Natural killer cell (primary cell): ENCODE measurements around the gene LYPD4. TPM values are rescaled to one million over a fixed set of nuclear protein-coding genes. Genes with fewer than 3 reads are reported as not detected.
"Not testable (repeated sequence)": the region's sequence is repeated elsewhere in the genome, so short reads cannot be mapped to it uniquely, and the experiment has no call there.

Source experiments
- ATAC-seq, 3 donors: fragments of 150-1000 bp in 2 of 3; fragments of 200-7000 bp in 1 of 3; cut with Tn5 transposase; 1 replicate in 1 of 3; 2 replicates in 2 of 3; pipeline ENCODE4 v1.10.0; 2021; ENCODE audit warnings: mild to moderate bottlenecking in 2 of 3, moderate library complexity in 2 of 3
- DNase-seq, 2 donors: peaks; one replicate each; pipeline versions ENCODE4 v3.0.0 to v3.0.0-alpha.2; 2013 to 2021; ENCODE audit warnings: mixed read lengths in 1 of 2
- H3K27ac ChIP-seq: one replicate; pipeline ENCODE4 v1.5.1; 2013; ENCODE audit warnings: mild to moderate bottlenecking, low read length
- H3K27me3 ChIP-seq: one replicate; pipeline ENCODE4 v1.6.1; 2013; ENCODE audit warnings: low read length; ENCODE audit not compliant: control insufficient read depth, insufficient read depth
- H3K36me3 ChIP-seq: one replicate; pipeline ENCODE4 v1.6.1; 2013; ENCODE audit warnings: low read length; ENCODE audit not compliant: control insufficient read depth, insufficient read depth
- H3K4me1 ChIP-seq: one replicate; pipeline ENCODE4 v1.6.1; 2013; ENCODE audit warnings: low read length; ENCODE audit not compliant: control insufficient read depth, insufficient read depth
- H3K4me3 ChIP-seq: one replicate; pipeline ENCODE4 v1.5.1; 2013; ENCODE audit warnings: low read length
- H3K9me3 ChIP-seq: one replicate; pipeline ENCODE4 v1.6.1; 2013; ENCODE audit warnings: low read length; ENCODE audit not compliant: control insufficient read depth, insufficient read depth
- H3K27ac Mint-ChIP-seq, 2 donors: one replicate each; pipeline ENCODE4 v1.8.0; 2022; ENCODE audit warnings: mild to moderate bottlenecking in 2 of 2, mixed read lengths in 2 of 2, moderate library complexity in 1 of 2
- H3K27me3 Mint-ChIP-seq, 2 donors: one replicate each; pipeline ENCODE4 v1.8.0; 2022; ENCODE audit warnings: low read depth in 2 of 2, mixed read lengths in 2 of 2
- H3K36me3 Mint-ChIP-seq: one replicate; pipeline ENCODE4 v1.8.0; 2022; ENCODE audit warnings: mixed read lengths
- H3K4me1 Mint-ChIP-seq, 2 donors: one replicate each; pipeline ENCODE4 v1.8.0; 2022; ENCODE audit warnings: mixed read lengths in 2 of 2
- H3K4me3 Mint-ChIP-seq: one replicate; pipeline ENCODE4 v1.8.0; 2022; ENCODE audit warnings: mild to moderate bottlenecking, moderate library complexity, mixed read lengths
- H3K9me3 Mint-ChIP-seq, 2 donors: one replicate each; pipeline ENCODE4 v1.8.0; 2022; ENCODE audit warnings: mixed read lengths in 2 of 2
- WGBS: methylation state at CpG from one replicate; pipeline ENCODE4 v1.1.7; 2013; ENCODE audit warnings: missing lambda C conversion rate; ENCODE audit not compliant: insufficient coverage; 5-methylcytosine and 5-hydroxymethylcytosine counted together
- intact Hi-C: fragments of 100-400 bp; cut with micrococcal nuclease; formaldehyde crosslinking; loops from one replicate; pipeline ENCODE4 v1.14.2; 2022
- total RNA-seq, 4 donors: library from RNA; stranded (reverse); fragments of 120-200 nt in 1 of 4; gene quantifications; one replicate each; pipeline versions ENCODE4 v1.2.3 to v1.2.4, GENCODE V29; 2013 to 2022
- TF ChIP-seq, protein P1 (sequence below): fragments of 200-600 bp; IDR thresholded peaks from one replicate; pipeline ENCODE4 v1.8.0; 2022; ENCODE audit warnings: antibody characterized with exemption

LYPD4 gene
- total RNA-seq, 3 donors from 2014 or later (not counting 1 experiment from before 2014, with no cell fraction given): not detected

DNA sequence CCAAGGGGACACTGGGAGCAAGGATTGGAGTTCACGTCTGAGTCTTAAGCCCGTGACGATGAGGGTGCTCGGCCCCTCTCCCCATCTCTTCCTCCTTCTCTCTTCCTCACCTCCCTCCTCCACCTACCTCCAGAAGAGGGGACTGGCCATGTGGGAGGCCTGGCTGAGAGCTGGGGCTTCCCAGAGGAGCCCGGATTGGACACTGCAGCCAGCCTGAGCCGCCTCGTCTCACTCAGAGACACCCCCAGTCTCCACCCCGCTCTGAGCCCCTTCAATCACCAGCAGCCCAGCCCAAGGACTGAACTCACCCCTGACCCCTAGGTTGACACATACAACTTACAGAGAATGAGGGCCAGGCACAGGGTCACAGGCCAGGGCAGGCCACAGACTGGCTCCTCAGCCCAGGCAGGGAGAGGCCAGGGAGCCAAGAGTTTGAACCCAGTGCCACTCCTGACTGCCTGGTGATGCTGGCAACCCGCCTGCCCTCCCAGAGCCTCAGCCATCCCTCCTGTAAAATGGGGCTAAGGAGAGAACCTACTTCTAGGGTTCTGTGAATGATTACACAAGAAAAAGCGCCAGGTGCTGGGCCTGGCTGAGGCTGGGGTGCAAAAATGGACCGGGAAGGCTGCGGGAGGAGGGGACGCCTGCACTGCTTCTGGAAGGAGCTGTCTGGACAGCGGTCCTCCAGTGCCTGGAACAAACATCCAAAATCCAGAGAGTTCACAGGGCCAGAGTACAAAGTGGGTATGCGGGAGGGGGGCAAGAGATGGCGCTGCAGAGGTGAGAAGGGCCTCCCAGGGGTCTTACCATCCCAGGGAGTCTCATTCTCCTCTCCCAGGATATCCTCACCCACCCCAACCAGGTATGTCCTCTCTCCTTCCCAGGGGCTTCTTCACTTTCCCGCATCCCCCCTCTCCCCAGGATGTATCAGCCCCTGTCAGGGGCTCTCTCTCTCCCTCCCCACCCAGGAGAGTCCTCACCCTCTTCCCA is 33.7 kb upstream of the LYPD4 start:
- no peaks in the 10 kb centered on the region for H3K27me3 ChIP-seq
- TF ChIP-seq, protein P1, sequence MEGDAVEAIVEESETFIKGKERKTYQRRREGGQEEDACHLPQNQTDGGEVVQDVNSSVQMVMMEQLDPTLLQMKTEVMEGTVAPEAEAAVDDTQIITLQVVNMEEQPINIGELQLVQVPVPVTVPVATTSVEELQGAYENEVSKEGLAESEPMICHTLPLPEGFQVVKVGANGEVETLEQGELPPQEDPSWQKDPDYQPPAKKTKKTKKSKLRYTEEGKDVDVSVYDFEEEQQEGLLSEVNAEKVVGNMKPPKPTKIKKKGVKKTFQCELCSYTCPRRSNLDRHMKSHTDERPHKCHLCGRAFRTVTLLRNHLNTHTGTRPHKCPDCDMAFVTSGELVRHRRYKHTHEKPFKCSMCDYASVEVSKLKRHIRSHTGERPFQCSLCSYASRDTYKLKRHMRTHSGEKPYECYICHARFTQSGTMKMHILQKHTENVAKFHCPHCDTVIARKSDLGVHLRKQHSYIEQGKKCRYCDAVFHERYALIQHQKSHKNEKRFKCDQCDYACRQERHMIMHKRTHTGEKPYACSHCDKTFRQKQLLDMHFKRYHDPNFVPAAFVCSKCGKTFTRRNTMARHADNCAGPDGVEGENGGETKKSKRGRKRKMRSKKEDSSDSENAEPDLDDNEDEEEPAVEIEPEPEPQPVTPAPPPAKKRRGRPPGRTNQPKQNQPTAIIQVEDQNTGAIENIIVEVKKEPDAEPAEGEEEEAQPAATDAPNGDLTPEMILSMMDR: no peak
- Mint-ChIP-seq H3K4me1 (peaks cover 31 to 71% of the 10 kb centered on the region in 2 donors), H3K9me3 (no peaks in the 10 kb centered on the region), H3K36me3 (no peaks in the 10 kb centered on the region), H3K27ac (peak overlapping the region; percentile 95 to 97), H3K27me3 (no peaks in the 10 kb centered on the region), H3K4me3 (no peak overlapping the region)
- H3K4me3 ChIP-seq: peak overlapping the region; percentile 45
- H3K4me1 ChIP-seq: peaks cover 90% of the 10 kb centered on the region
- WGBS: 64% methylated on average over 17 of the region's 17 CpGs
- no peaks in the 10 kb centered on the region for H3K9me3 ChIP-seq
- intact Hi-C loops: no loop called here
- ATAC-seq (no peak), DNase-seq (peak in 1 of 2 donors; percentile 52)
- no peaks in the 10 kb centered on the region for H3K36me3 ChIP-seq
- H3K27ac ChIP-seq: peak overlapping the region; percentile 98

DNA sequence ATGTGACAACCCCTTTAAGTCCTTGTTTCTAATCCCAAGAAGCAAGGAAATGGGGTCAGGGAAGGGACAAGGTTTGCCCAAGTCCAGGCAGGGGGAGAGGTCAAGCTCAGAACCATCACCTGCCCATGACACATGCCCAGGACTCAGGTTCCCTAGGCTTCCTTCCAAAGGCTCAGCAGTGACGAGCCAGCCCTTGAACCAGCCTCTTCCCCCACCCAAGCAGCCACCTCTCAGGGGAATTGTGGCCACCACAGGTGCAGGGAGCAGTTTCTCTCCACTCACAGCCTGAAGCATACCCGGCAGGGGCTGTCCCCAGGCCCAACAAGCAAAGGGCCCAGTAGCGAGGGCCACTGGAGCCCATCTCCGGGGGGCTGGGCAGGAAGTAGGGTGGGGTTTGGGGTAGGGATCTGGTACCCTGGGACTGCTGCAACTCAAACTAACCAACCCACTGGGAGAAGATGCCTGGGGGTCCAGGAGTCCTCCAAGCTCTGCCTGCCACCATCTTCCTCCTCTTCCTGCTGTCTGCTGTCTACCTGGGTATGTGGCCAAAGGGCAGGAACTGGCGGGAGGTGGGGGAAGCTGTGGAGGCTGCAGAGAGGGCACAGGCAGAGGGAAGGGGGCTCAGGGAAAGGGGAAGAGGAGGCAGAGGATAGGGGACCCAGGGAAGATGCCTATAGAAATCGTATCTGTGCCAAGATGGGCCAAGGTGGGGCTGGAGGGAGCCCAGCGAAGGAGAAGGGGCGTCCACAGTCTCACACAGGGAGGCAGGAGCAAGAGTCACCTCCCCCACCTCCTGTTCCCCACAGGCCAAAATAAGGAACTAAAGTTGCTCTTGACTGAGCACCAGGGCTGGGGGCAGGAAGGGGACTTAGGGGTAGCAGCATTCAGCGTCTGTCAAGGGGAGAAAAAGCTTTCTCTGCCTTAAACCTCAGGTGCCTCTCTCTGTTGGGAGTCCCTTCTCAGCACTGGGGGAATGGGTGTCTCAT is 32.7 kb upstream of the LYPD4 start, which contains the start of gene CD79A:
TSS of gene CD79A (plus strand) at position 433 of the 986 bp plus-strand sequence. CDS start at position 459, 26 bp downstream.
- TF ChIP-seq, protein P1: no peak
- H3K4me1 ChIP-seq: peaks cover 95% of the 10 kb centered on the region
- WGBS: 33% methylated on average over 9 of the region's 9 CpGs
- no peaks in the 10 kb centered on the region for H3K9me3 Mint-ChIP-seq
- peak within 1 kb of the TSS; percentile 98 for H3K27ac ChIP-seq
- no peaks in the 10 kb centered on the region for H3K9me3 ChIP-seq
- ATAC-seq: no peak
- H3K36me3 Mint-ChIP-seq: no peaks in the 10 kb centered on the region
- peaks cover 29 to 75% of the 10 kb centered on the region in 2 donors for H3K4me1 Mint-ChIP-seq
- no peaks in the 10 kb centered on the region for H3K27me3 Mint-ChIP-seq
- H3K36me3 ChIP-seq: peaks cover 2% of the 10 kb centered on the region
- DNase-seq: peak in 1 of 2 donors; percentile 51
- H3K4me3 Mint-ChIP-seq: peak within 1 kb of the TSS; percentile 77
- H3K27ac Mint-ChIP-seq: peak within 1 kb of the TSS; percentile 95 to 97
- H3K4me3 ChIP-seq: peak within 1 kb of the TSS; percentile 45
- intact Hi-C loops: no loop called here
- no peaks in the 10 kb centered on the region for H3K27me3 ChIP-seq

DNA sequence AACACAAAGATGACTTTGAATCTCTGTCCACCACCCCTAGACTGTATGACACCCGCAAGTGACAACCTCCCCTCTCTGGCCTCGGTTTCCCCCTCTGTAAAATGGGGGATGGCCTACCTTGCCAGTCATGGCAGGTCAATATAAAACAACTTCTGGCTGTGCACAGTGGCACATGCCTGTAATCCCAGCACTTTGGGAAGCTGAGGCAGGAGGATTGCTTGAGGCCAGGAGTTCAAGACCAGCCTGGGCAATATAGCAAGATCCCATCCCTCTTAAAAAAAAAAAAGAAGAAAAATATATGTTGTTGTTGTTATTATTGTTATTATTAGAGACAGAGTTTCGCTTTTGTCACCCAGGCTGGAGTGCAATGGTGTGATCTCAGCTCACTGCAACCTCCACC is 31.5 kb upstream of the LYPD4 start:
- Histone ChIP-seq H3K27ac (peak overlapping the region; percentile 98), H3K4me1 (peaks cover 96% of the 10 kb centered on the region)
- H3K27me3 Mint-ChIP-seq, H3K9me3 Mint-ChIP-seq, ATAC-seq, H3K36me3 ChIP-seq, H3K9me3 ChIP-seq, H3K36me3 Mint-ChIP-seq, DNase-seq, H3K4me3 ChIP-seq, H3K27me3 ChIP-seq: not testable (repeated sequence)
- 34% methylated on average over 3 of the region's 3 CpGs for WGBS
- Mint-ChIP-seq H3K4me3 (peak overlapping the region; percentile 77), H3K27ac (peak overlapping the region; percentile 95 to 97), H3K4me1 (peaks cover 37 to 80% of the 10 kb centered on the region in 2 donors)
- intact Hi-C loops: loop anchor here (1.0 kb wide), 1 partner anchor 69 kb away; no protein-coding TSS in a partner anchor
